ENCODE measurements around the gene MGST2. TPM values are rescaled to one million over a fixed set of nuclear protein-coding genes. Genes with fewer than 3 reads are reported as not detected.
"Not testable (repeated sequence)": the region's sequence is repeated elsewhere in the genome, so short reads cannot be mapped to it uniquely, and the experiment has no call there.

The MGST2 gene
- total RNA-seq, 1 experiment from 2014 or later: 31.8 TPM

DNA sequence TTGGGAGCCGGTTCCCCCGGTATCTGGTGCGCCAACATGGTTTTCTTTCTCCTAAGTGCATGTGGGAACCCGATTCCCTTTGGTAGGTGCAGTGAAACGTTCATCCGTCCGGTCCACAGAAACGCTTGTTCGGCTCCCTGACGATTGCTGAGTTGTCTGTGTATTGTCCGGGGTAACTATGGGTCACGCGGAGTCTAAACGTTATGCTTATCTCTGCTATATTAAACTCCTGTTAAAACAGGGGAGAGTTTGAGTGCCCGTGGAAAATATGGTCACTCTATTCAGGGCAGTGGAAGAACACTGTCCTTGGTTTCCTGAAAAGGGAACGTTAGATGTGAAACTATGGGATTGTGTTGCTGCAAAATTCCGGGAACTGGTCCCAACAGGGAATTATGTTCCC is 32.4 kb upstream of the MGST2 start:
- no peaks in the 10 kb centered on the region for H3K36me3 ChIP-seq (replicated peaks; ENCODE audit: control insufficient read depth, insufficient read depth, low read length)
- peaks cover 16% of the 10 kb centered on the region for H3K27me3 ChIP-seq (ENCODE audit: control insufficient read depth, insufficient read depth, low read length)
- DNase-seq: no peak
- H3K4me3 ChIP-seq (ENCODE audit: insufficient read depth, low read depth, low read length): no peak overlapping the region

GRCh38 chr4:139633661-139634060 is 32.0 kb upstream of the MGST2 start:
- H3K36me3 ChIP-seq (replicated peaks; ENCODE audit: control insufficient read depth, insufficient read depth, low read length): no peaks in the 10 kb centered on the region
- H3K4me3 ChIP-seq (ENCODE audit: insufficient read depth, low read depth, low read length): no peak overlapping the region
- DNase-seq: peak; percentile 31
- H3K27me3 ChIP-seq (ENCODE audit: control insufficient read depth, insufficient read depth, low read length): peaks cover 15% of the 10 kb centered on the region

DNA sequence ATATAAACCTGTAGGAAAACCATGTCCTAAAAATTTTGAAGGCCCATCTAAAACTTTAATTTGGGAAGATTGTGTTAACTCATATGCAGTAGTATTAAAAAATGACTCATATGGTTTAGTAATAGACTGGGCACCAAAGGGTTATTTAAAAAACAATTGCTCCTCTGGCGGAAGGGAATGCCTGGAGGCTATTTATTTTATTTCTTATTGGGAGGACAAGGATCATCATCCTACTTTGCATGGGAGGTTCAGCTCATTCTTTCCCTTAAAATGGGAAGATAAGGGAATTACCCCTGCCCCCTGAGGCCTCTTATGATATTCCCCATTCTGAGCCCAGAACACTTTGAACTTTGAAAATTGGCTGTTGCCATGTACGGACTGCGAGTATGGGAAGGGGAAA is 29.7 kb upstream of the MGST2 start:
- H3K36me3 ChIP-seq (replicated peaks; ENCODE audit: control insufficient read depth, insufficient read depth, low read length): no peaks in the 10 kb centered on the region
- no peak overlapping the region for H3K4me3 ChIP-seq (ENCODE audit: insufficient read depth, low read depth, low read length)
- DNase-seq: no peak
- H3K27me3 ChIP-seq (ENCODE audit: control insufficient read depth, insufficient read depth, low read length): peaks cover 9% of the 10 kb centered on the region

DNA sequence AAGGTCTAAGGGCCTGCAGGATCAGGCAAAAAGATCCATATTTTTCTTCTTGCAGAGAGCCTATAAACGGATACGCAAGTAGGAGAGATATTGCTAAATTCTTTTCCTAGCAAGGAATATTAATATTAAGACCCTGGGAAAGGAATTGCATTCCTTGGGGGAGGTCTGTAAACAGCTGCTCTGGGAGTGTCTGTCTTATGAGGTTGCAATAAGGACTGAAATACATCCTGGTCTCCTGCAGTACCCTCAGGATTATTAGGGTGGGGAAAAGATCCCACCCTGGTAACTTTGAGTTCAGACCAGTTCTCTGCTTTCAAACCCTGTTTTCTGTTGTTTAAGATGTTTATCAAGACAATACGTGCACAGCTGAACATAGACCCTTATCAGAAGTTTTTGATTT is 27.3 kb upstream of the MGST2 start:
- H3K27me3 ChIP-seq (ENCODE audit: control insufficient read depth, insufficient read depth, low read length); H3K36me3 ChIP-seq (replicated peaks; ENCODE audit: control insufficient read depth, insufficient read depth, low read length); DNase-seq: not testable (repeated sequence)

DNA sequence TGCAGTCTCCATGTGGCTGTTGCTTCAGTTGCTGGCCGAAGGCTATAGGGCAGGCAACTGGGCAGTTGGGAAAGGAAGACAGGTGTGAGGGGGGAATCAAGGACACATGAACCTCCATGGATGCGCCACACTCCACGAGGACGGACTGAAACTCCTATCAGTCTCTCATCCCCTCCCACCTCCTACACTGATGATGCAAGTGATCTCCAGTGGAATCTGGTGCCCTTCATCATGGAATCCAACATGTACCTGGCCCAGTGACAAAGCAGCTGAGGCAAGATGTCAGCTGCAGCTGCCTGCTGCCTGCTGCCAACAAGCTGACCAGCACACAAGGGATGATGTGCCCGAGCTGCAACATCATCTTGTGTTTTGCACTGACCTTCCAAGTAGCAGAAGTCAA is 26.0 kb upstream of the MGST2 start:
- DNase-seq: no peak
- H3K36me3 ChIP-seq (replicated peaks; ENCODE audit: control insufficient read depth, insufficient read depth, low read length): no peaks in the 10 kb centered on the region
- H3K27me3 ChIP-seq (ENCODE audit: control insufficient read depth, insufficient read depth, low read length): no peaks in the 10 kb centered on the region
- H3K4me3 ChIP-seq (ENCODE audit: insufficient read depth, low read depth, low read length): no peak overlapping the region

More for the DNA sequence above, 27.3 kb upstream of the MGST2 start:
- not testable (repeated sequence) for H3K4me3 ChIP-seq (ENCODE audit: insufficient read depth, low read depth, low read length)

GRCh38 chr4:139641218-139641617 is 24.4 kb upstream of the MGST2 start:
- DNase-seq: no peak
- Histone ChIP-seq H3K27me3 (ENCODE audit: control insufficient read depth, insufficient read depth, low read length) (no peaks in the 10 kb centered on the region), H3K4me3 (ENCODE audit: insufficient read depth, low read depth, low read length) (no peak overlapping the region), H3K36me3 (replicated peaks; ENCODE audit: control insufficient read depth, insufficient read depth, low read length) (no peaks in the 10 kb centered on the region)

DNA sequence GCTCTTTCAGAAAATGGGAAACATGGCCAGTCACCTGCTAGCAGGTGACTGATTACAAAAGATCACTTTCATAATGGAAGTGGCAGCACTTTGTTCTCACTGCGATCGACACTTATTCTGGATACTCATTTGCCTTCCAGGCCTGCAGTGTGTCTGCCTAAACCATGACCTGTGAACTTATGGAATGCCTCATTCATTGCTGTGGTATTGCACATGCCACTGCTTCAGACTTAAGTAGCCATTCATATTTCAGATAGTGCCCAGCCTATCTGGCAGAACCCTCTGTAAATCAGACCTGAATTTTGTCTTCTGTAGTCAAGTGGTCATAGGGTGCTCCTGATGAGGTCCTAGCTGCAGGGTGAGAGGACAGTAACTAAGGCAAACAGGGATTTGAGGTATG is 23.3 kb upstream of the MGST2 start:
- H3K4me3 ChIP-seq (ENCODE audit: insufficient read depth, low read depth, low read length): no peak overlapping the region
- DNase-seq: no peak
- H3K27me3 ChIP-seq (ENCODE audit: control insufficient read depth, insufficient read depth, low read length): no peaks in the 10 kb centered on the region
- no peaks in the 10 kb centered on the region for H3K36me3 ChIP-seq (replicated peaks; ENCODE audit: control insufficient read depth, insufficient read depth, low read length)

DNA sequence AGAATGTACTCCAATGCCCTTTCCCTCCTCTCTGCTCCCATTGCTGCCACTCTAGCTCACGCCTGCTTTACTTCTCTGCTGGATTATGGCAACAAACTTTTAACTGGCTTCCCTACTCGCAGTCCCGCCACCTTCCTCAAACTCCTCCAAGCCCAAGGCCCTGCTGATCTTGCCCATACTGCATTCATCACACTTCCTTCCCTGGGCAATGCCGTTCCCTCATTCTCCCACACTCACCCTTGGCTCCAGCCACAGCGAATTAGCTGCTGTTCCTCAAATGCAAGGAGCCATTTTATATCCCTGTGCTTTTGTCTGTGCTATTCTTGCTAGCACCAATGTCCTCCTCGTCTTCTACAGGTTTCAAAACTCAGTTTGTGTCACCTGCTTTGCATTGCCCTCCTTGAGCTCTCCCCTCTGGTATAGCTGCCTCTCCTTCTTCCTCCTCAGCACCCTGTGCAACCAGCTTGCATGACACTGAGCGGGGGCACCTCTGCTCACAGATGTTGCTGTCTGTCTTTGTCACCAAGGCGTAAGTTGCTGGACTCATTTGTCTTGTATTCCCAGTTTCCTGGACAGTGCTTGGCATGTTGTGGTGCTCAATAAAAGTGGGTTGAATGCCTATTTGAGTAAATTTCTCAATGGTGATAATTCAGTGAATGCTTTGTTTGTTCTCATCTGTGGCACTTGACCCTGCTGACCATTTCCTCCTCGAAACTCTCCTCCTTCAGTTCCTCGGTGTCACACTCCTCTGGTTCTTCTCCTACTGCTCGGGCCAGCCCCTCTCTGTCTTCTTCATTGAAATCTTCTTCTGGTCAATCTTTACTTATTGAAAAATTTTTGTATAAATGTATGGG is 22.4 kb upstream of the MGST2 start:
- Histone ChIP-seq H3K4me3 (ENCODE audit: insufficient read depth, low read depth, low read length) (no peak overlapping the region), H3K27me3 (ENCODE audit: control insufficient read depth, insufficient read depth, low read length) (no peaks in the 10 kb centered on the region), H3K36me3 (replicated peaks; ENCODE audit: control insufficient read depth, insufficient read depth, low read length) (no peaks in the 10 kb centered on the region)
- DNase-seq: no peak

GRCh38 chr4:139645458-139645857 is 20.2 kb upstream of the MGST2 start:
- Histone ChIP-seq H3K36me3 (replicated peaks; ENCODE audit: control insufficient read depth, insufficient read depth, low read length) (no peaks in the 10 kb centered on the region), H3K4me3 (ENCODE audit: insufficient read depth, low read depth, low read length) (no peak overlapping the region), H3K27me3 (ENCODE audit: control insufficient read depth, insufficient read depth, low read length) (no peaks in the 10 kb centered on the region)
- DNase-seq: no peak

- Histone ChIP-seq H3K27me3 (ENCODE audit: control insufficient read depth, insufficient read depth, low read length) (no peaks in the 10 kb centered on the region), H3K4me3 (ENCODE audit: insufficient read depth, low read depth, low read length) (no peak overlapping the region), H3K36me3 (replicated peaks; ENCODE audit: control insufficient read depth, insufficient read depth, low read length) (no peaks in the 10 kb centered on the region)
- DNase-seq: no peak
These were observed 18.4 kb upstream of the MGST2 start for GRCh38 chr4:139647184-139647583.

DNA sequence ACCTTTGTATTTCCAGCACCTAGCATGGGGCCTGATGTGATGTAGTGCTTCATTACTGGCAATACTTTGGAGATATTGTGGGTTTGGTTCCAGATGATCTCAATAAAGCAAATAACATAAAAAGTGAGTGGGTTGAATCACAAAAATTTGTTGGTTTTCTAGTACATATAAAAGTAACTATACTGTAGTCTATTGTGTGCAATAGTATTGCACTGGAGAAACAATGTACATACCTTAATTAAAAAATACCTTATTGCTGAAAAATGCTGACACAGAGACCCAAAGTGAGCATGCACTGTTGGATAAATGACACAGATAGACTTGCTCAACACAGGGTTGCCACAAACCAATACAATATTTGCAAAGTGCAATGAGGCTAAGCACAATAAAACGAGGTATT is 17.7 kb upstream of the MGST2 start:
- Histone ChIP-seq H3K36me3 (replicated peaks; ENCODE audit: control insufficient read depth, insufficient read depth, low read length) (no peaks in the 10 kb centered on the region), H3K4me3 (ENCODE audit: insufficient read depth, low read depth, low read length) (no peak overlapping the region), H3K27me3 (ENCODE audit: control insufficient read depth, insufficient read depth, low read length) (no peaks in the 10 kb centered on the region)
- DNase-seq: no peak

DNA sequence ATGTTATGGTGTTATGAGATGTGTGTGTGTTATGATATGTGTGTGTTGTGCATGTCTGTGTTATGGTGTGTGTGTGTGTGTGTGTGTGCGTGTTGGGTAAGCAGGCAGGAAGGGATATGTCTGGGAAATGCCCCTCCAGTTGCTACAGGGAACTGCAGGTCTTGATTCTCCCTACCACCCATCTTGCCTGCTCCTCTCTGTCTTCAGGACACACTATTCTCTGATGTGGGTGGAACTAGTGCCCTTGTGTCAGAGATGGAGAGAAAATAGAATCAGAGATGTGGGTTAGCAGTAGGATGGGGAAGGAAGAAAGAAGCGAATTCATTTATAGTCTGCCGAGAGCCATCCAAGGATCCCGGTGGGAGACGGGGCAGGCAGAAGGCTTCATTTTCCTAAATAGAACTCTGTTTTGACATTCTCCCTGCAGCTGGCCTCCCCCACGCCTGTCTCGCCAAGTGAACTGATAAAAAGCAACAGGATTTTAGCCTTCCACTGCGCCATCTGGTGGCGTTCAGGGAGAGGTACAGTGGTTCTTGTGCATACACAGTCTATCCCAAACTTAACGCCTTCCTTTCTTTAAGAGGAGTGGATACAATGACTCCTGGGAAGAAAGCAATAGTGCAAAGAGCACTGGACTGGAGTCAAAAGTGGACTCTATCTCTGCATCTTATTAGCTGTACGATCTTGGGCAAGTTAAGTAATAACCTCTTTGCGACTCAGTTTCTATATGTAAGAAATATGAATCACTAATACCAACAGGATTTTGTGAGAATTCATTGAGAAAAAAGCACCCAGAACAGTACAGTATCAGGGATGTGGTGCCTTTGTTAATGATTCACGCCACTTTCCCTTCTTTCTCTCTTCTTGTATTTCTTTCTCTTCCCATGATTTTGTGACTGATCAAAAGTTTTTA is 14.1 kb upstream of the MGST2 start:
- H3K27me3 ChIP-seq (ENCODE audit: control insufficient read depth, insufficient read depth, low read length): no peaks in the 10 kb centered on the region
- H3K4me3 ChIP-seq (ENCODE audit: insufficient read depth, low read depth, low read length): no peak overlapping the region

GRCh38 chr4:139654516-139654915 is 11.1 kb upstream of the MGST2 start:
- no peak overlapping the region for H3K4me3 ChIP-seq (ENCODE audit: insufficient read depth, low read depth, low read length)
- no peak for DNase-seq

More for the DNA sequence above, 14.1 kb upstream of the MGST2 start:
- DNase-seq: peak; percentile 55
- no peaks in the 10 kb centered on the region for H3K36me3 ChIP-seq (replicated peaks; ENCODE audit: control insufficient read depth, insufficient read depth, low read length)

DNA sequence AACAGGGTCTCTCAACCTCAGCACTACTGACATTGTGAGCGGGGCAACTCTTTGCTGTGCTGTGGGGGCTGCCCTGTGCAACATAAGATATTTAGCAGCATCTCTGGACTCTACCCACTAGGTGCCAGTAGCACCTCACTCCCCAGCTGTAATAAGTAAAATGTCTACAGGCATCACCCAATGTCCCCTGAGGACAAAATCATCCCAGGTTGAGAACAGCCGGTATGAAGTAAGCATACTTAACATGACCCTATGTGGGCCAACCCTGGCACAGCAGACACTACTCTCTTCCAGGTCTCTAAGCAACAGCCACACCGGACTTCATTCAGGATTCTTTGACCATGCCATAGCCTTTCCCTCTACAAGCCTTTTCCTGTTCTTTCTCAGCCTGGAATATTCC is 10.5 kb upstream of the MGST2 start:
- no peak for DNase-seq

More at GRCh38 chr4:139654516-139654915, 11.1 kb upstream of the MGST2 start:
- Histone ChIP-seq H3K27me3 (ENCODE audit: control insufficient read depth, insufficient read depth, low read length) (no peaks in the 10 kb centered on the region), H3K36me3 (replicated peaks; ENCODE audit: control insufficient read depth, insufficient read depth, low read length) (no peaks in the 10 kb centered on the region)

More for the DNA sequence above, 10.5 kb upstream of the MGST2 start:
- no peaks in the 10 kb centered on the region for H3K27me3 ChIP-seq (ENCODE audit: control insufficient read depth, insufficient read depth, low read length)
- H3K4me3 ChIP-seq (ENCODE audit: insufficient read depth, low read depth, low read length): no peak overlapping the region
- no peaks in the 10 kb centered on the region for H3K36me3 ChIP-seq (replicated peaks; ENCODE audit: control insufficient read depth, insufficient read depth, low read length)
